ENCODE data around the gene CFHR1.

- no peak for TF ChIP-seq POLR2A (IDR thresholded peaks at IDR 0.05; ENCODE audit: low read depth, low read length)
- TF ChIP-seq POLR2AphosphoS5 (IDR thresholded peaks at IDR 0.05; ENCODE audit: low read depth, low read length), result no peak
These were observed 39.3 kb downstream of the CFHR1 start for GRCh38 chr1:196858811-196859210.

Measured in GM12892 (cell line).